Loucy (cell line): ENCODE measurements around the gene HOXA6.

Experiments
- H2AFZ ChIP-seq: fragments of 200-600 bp; sonication (generic); 2 replicates; pipeline ENCODE4 v1.6.0; 2016; ENCODE audit warnings: antibody characterized with exemption, mild to moderate bottlenecking, low read length, moderate library complexity
- H3F3A ChIP-seq: fragments of 200-600 bp; 2 replicates; pipeline ENCODE4 v1.6.0; 2016; ENCODE audit warnings: antibody characterized with exemption, low read depth, mild to moderate bottlenecking
- H3K27me3 ChIP-seq: fragments of 200-600 bp; sonication (generic); 2 replicates; pipeline ENCODE4 v1.6.1; 2014; ENCODE audit warnings: low read length, mild to moderate bottlenecking; ENCODE audit not compliant: insufficient read depth, poor library complexity, severe bottlenecking
- H3K36me3 ChIP-seq: fragments of 200-600 bp; sonication (generic); 2 replicates; pipeline ENCODE4 v1.6.1; 2016; ENCODE audit warnings: low read length; ENCODE audit not compliant: insufficient read depth
- H3K4me1 ChIP-seq: fragments of 200-600 bp; sonication (generic); 2 replicates; pipeline ENCODE4 v1.5.1; 2014; ENCODE audit warnings: low read length, mild to moderate bottlenecking; ENCODE audit not compliant: insufficient read depth, poor library complexity, severe bottlenecking
- H3K4me2 ChIP-seq: fragments of 200-600 bp; sonication (generic); 2 replicates; pipeline ENCODE4 v1.6.0; 2014; ENCODE audit warnings: antibody characterized with exemption, low read length, low read depth, mild to moderate bottlenecking; ENCODE audit not compliant: poor library complexity, severe bottlenecking
- H3K4me3 ChIP-seq: fragments of 200-600 bp; sonication (generic); 2 replicates; pipeline ENCODE4 v1.5.1; 2014; ENCODE audit warnings: low read length, mild to moderate bottlenecking, mixed read lengths; ENCODE audit not compliant: poor library complexity, severe bottlenecking
- H3K79me2 ChIP-seq: fragments of 200-600 bp; sonication (generic); 2 replicates; pipeline ENCODE4 v1.6.1; 2014; ENCODE audit warnings: low read length; ENCODE audit not compliant: insufficient read depth
- H3K9ac ChIP-seq: fragments of 200-600 bp; sonication (generic); 2 replicates; pipeline ENCODE4 v1.6.0; 2014; ENCODE audit warnings: mild to moderate bottlenecking, low read depth, low read length, moderate library complexity; ENCODE audit not compliant: poor library complexity, severe bottlenecking
- H3K9me2 ChIP-seq: fragments of 200-600 bp; sonication (generic); replicated peaks from 2 replicates; pipeline ENCODE4 v1.6.1; 2016; ENCODE audit warnings: low read depth, low read length, mixed read lengths
- H3K9me3 ChIP-seq: fragments of 200-600 bp; sonication (generic); 2 replicates; pipeline ENCODE4 v1.6.1; 2014; ENCODE audit warnings: mild to moderate bottlenecking, antibody characterized with exemption, low read length, low read depth; ENCODE audit not compliant: insufficient read depth
- H4K20me1 ChIP-seq: fragments of 200-600 bp; sonication (generic); 2 replicates; pipeline ENCODE4 v1.6.0; 2014; ENCODE audit warnings: antibody characterized with exemption, low read length, mild to moderate bottlenecking; ENCODE audit not compliant: insufficient read depth, poor library complexity, severe bottlenecking
- CTCF ChIP-seq: fragments of 200-600 bp; sonication (generic); conservative IDR thresholded peaks from 2 replicates; pipeline ENCODE4 v1.5.1; 2014; ENCODE audit warnings: mild to moderate bottlenecking, antibody characterized with exemption, low read length
- EZH2phosphoT487 ChIP-seq: fragments of 200-600 bp; IDR thresholded peaks from 2 replicates; pipeline ENCODE4 v1.6.1; 2018; ENCODE audit warnings: antibody characterized with exemption, mild to moderate bottlenecking, moderate library complexity, borderline replicate concordance

HOXA6 gene

GRCh38 chr7:27095897-27096767 is 51.4 kb downstream of the HOXA6 start, which contains the start of gene HOXA1:
HOXA1 (minus strand) TSS chr7:27096000; CDS start chr7:27095912, 88 bp downstream.
- no peaks in the 10 kb centered on the region for H3K9me2 ChIP-seq
- H3K4me2 ChIP-seq, result peak within 1 kb of the TSS; percentile 95
- H3K4me1 ChIP-seq, result peaks cover 58% of the 10 kb centered on the region
- peak within 1 kb of the TSS; percentile 88 for H3K4me3 ChIP-seq
- no peaks in the 10 kb centered on the region for H3F3A ChIP-seq
- H3K9me3 ChIP-seq, result no peaks in the 10 kb centered on the region
- no peaks in the 10 kb centered on the region for H3K27me3 ChIP-seq
- TF ChIP-seq CTCF, result no peak; the same call in 1 of the 2 replicates
- TF ChIP-seq EZH2phosphoT487, result no peak
- H3K79me2 ChIP-seq, result peaks cover 70% of the 10 kb centered on the region
- H3K36me3 ChIP-seq, result no peaks in the 10 kb centered on the region
- H3K9ac ChIP-seq, result peak within 1 kb of the TSS; percentile 87
- peak within 1 kb of the TSS; percentile 89 for H2AFZ ChIP-seq
- H4K20me1 ChIP-seq, result peaks cover 17% of the 10 kb centered on the region
